Measurements from ENCODE around the gene AP3S1. TPM values are rescaled to one million over a fixed set of nuclear protein-coding genes. Genes with fewer than 3 reads are reported as not detected.

The AP3S1 gene
- total RNA-seq, 1 experiment from 2014 or later, result 90.9 TPM

Other genes with a start within 250 kb of the AP3S1 start
- gene TICAM2, start 239.5 kb upstream of the AP3S1 start, total RNA-seq (2014; rRNA removed; shearing (Covaris generic)), result not detected in 2 replicates
- 85.6 and 89.4 TPM in 2 replicates for gene TMED7, start 215.9 kb upstream of the AP3S1 start, total RNA-seq (2014; rRNA removed; shearing (Covaris generic))
- gene CDO1, start 25.3 kb upstream of the AP3S1 start, total RNA-seq (2014; rRNA removed; shearing (Covaris generic)), result 0.12 TPM in 1 of 2 replicates, not detected in the other
- gene ATG12, start 370 bp upstream of the AP3S1 start, total RNA-seq (2014; rRNA removed; shearing (Covaris generic)), result 59.8 and 82.9 TPM in 2 replicates
- 0.64 TPM in 1 of 2 replicates, not detected in the other for gene LVRN, start 120.5 kb downstream of the AP3S1 start, total RNA-seq (2014; rRNA removed; shearing (Covaris generic))
- gene ARL14EPL, start 190.5 kb downstream of the AP3S1 start, total RNA-seq (2014; rRNA removed; shearing (Covaris generic)), result not detected in 2 replicates
- 66.7 and 73.3 TPM in 2 replicates for gene COMMD10, start 243.1 kb downstream of the AP3S1 start, total RNA-seq (2014; rRNA removed; shearing (Covaris generic))